ENCODE measurements around the gene CDC14A.

- TF ChIP-seq CTCF (conservative IDR thresholded peaks at IDR 0.05; ENCODE audit: low read length) (no peak), EZH2phosphoT487 (IDR thresholded peaks at IDR 0.05; ENCODE audit: borderline replicate concordance, low read depth, low read length) (no peak)
These were observed 187.7 kb downstream of the CDC14A start for GRCh38 chr1:100539836-100540536.
